HFFc6 (cell line): ENCODE measurements around the gene TMEM167B. TPM values are rescaled to one million over a fixed set of nuclear protein-coding genes. Genes with fewer than 3 reads are reported as not detected.
A peak's percentile ranks its signal among the peaks of the same experiment; 100 is the strongest.

Source experiments
- DNase-seq: peaks from one replicate; pipeline ENCODE4 v3.0.0-alpha.2; 2018
- H3K27ac Mint-ChIP-seq: 2 replicates; pipeline ENCODE4 v1.8.0; 2020; ENCODE audit warnings: mild to moderate bottlenecking, mixed read lengths
- H3K27me3 Mint-ChIP-seq: 2 replicates; pipeline ENCODE4 v1.8.0; 2021; ENCODE audit warnings: mild to moderate bottlenecking, moderate library complexity, mixed read lengths; ENCODE audit not compliant: insufficient read depth
- H3K36me3 Mint-ChIP-seq: 2 replicates; pipeline ENCODE4 v1.8.0; 2021; ENCODE audit warnings: low read depth, mixed read lengths
- H3K4me1 Mint-ChIP-seq: 2 replicates; pipeline ENCODE4 v1.8.0; 2020; ENCODE audit warnings: low read depth, mixed read lengths
- H3K4me3 Mint-ChIP-seq: 2 replicates; pipeline ENCODE4 v1.8.0; 2020; ENCODE audit warnings: mild to moderate bottlenecking, moderate library complexity, mixed read lengths
- H3K9me3 Mint-ChIP-seq: 2 replicates; pipeline ENCODE4 v1.8.0; 2020; ENCODE audit warnings: mild to moderate bottlenecking, mixed read lengths
- total RNA-seq, 6 experiments: library from RNA; stranded (reverse); fragmentation: NEBNext Ultra II Directional; extraction: Animal tissue kit (Norgen Biotek cat#: 25700); gene quantifications; 2 replicates in 1 of 6; 3 replicates in 5 of 6; pipeline ENCODE4 v1.2.3, GENCODE V29; 2021
- TF ChIP-seq, protein P1 (sequence below): fragments of 200-600 bp; sonication (generic); IDR thresholded peaks from 2 replicates; pipeline ENCODE4 v1.5.0; 2021; ENCODE audit warnings: antibody characterized with exemption, mild to moderate bottlenecking

TMEM167B gene
- total RNA-seq, 6 experiments from 2014 or later = 48.0 to 58.6 (median 53.5) TPM

DNA sequence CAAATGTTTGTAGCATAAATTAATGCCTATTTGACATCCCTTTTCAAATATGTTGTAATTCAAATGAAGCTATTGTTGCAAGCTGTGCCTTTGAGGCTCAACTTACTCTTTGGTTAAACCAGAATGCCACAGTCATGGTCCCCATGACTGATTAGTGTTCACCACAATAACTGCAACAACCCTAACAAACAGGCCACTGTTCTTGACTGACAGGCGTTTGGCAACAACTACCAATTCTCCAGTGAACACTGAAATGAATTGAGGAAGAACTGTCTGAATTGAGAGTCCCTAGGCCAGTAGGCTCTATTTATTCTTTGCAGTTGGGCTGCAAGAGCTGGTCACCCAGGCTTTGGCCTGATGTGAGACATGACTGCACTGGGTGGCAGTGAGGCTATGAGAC lies 6.6 kb upstream of the TMEM167B start:
- peaks cover 1% of the 10 kb centered on the region for H3K36me3 Mint-ChIP-seq
- no peak overlapping the region for H3K27ac Mint-ChIP-seq
- no peak overlapping the region for H3K4me3 Mint-ChIP-seq
- H3K9me3 Mint-ChIP-seq = no peaks in the 10 kb centered on the region
- no peaks in the 10 kb centered on the region; the same call in 1 of the 2 replicates for H3K27me3 Mint-ChIP-seq
- DNase-seq = no peak
- TF ChIP-seq, protein P1, sequence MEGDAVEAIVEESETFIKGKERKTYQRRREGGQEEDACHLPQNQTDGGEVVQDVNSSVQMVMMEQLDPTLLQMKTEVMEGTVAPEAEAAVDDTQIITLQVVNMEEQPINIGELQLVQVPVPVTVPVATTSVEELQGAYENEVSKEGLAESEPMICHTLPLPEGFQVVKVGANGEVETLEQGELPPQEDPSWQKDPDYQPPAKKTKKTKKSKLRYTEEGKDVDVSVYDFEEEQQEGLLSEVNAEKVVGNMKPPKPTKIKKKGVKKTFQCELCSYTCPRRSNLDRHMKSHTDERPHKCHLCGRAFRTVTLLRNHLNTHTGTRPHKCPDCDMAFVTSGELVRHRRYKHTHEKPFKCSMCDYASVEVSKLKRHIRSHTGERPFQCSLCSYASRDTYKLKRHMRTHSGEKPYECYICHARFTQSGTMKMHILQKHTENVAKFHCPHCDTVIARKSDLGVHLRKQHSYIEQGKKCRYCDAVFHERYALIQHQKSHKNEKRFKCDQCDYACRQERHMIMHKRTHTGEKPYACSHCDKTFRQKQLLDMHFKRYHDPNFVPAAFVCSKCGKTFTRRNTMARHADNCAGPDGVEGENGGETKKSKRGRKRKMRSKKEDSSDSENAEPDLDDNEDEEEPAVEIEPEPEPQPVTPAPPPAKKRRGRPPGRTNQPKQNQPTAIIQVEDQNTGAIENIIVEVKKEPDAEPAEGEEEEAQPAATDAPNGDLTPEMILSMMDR = no peak
- H3K4me1 Mint-ChIP-seq = peaks cover 26% of the 10 kb centered on the region

DNA sequence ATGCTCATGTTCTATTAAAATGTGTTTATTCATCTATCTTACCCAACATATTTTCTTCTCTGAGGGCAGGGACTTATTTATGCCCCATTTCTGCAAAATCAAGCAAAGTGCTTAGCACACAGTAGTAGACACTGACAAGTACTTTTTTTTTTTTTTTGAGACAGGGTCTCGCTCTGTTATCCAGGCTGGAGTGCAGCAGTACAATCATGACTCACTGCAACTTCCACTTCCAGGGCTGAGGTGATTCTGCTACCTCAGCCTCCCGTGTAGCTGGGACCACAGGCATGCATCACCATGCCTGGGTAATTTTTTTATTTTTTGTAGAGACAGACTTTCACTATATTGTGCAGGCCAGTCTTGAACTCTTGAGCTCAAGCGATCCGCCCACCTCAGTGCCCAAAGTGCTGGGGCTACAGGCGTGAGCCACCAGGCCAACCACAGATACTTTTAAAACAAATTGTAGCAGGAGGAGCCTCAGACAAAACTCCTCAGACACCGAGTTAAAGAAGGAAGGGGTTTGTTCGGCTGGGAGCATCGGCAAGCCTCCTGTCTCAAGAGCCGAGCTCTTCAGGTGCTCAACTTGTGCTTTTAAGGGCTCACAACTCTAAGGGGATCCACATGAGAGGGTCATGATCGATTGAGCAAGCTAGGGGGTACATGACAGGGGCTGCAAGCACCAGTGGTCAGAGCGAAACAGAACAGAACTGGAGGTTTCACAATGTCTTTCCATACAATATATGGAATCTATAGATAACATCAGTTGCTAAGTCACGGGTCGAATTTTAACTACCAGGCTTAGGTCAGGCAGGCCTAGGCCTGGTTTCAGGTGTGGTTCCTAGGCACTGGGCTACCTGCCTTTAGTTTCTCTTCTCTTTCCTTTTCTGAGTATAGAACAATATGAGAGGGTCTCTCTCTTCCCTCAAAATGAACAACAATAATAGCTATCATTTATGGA lies 5.7 kb upstream of the TMEM167B start:
- Mint-ChIP-seq H3K9me3 (peaks cover 5% of the 10 kb centered on the region; the same call in 1 of the 2 replicates), H3K4me1 (peaks cover 27% of the 10 kb centered on the region), H3K36me3 (peaks cover 10% of the 10 kb centered on the region), H3K27me3 (no peaks in the 10 kb centered on the region; the same call in 1 of the 2 replicates), H3K4me3 (no peak overlapping the region), H3K27ac (no peak overlapping the region; the same call in 1 of the 2 replicates)
- DNase-seq = no peak
- TF ChIP-seq, protein P1 = no peak

DNA sequence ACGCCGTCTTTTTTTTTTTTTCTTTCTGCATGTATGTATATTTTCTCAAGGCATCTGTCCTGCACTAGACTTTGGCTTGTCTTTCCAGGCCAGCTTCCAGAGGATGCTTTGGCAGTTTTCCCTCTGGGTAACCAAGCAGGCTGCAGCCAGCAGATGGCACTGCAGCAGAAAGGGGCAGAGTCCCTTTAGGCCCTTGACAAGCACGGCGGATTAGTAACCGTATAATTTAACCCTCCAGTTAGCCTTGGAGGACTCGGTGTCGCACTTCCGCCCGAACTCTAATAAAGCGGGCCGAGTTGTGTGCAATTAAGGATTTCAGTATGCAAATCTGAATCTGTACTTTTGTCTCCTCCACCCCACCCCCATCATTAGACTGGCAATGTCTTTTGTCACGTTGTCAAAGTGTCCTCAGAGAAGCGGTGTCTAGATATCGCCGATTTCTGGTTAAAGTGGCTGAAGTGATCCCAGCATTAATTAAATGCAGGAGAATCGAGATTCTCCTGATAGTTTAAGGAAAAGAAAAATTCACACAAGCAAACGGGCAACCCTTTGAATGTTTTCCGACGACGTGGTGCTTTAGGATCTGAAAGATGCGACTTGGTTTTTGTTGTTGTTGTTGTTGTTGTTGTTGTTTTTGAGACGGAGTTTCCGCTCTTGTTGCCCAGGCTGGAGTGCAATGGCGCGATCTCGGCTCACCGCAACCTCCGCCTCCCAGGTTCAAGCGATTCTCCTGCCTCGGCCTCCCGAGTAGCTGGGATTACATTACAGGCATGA lies 1.1 kb upstream of the TMEM167B start:
- Mint-ChIP-seq H3K4me1 (peaks cover 44% of the 10 kb centered on the region), H3K27ac (peak overlapping the region; percentile 93), H3K4me3 (peak overlapping the region; percentile 88), H3K9me3 (peaks cover 5% of the 10 kb centered on the region; the same call in 1 of the 2 replicates), H3K27me3 (no peaks in the 10 kb centered on the region; the same call in 1 of the 2 replicates), H3K36me3 (peaks cover 26% of the 10 kb centered on the region)
- DNase-seq = peak; percentile 77
- TF ChIP-seq, protein P1 = peak; percentile 78

DNA sequence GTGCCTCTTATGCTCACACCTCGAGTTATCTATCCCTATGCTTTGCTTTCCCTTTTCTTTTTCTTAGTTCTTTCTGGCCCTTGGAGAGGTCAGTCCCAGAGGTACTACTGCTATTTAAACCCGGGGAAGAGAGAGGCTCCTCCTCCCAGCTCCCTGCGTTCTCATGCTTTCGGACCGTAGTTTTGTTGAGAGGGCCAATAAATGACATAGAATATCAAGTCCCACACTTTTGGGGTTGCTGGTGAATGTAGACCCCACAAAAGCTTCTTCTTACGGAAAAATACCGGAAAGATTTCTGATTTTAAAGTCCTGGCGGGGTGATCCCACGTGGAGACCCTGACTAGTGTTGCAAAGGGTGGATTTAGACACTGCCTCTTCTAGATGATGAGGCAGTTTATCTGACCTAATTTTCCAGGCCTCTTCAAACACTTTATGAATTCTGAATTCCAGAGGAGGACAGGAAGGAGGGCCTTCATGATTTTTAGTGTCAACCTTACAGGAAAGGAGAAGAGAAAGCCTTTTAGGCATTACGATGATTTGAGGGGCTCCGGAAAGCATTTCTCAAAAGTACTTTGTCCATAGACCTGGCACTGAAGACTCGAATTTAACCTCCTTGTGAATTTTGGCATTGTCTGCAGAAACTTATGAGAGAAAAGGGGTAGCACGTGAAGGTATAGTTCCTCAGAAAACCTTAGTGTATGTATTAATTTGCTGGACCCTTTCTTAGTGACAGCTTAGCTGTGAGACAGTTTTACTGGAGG lies 694 bp downstream of the TMEM167B start:
- Mint-ChIP-seq H3K4me1 (peaks cover 44% of the 10 kb centered on the region), H3K36me3 (peaks cover 33% of the 10 kb centered on the region), H3K9me3 (peaks cover 5% of the 10 kb centered on the region; the same call in 1 of the 2 replicates), H3K27me3 (no peaks in the 10 kb centered on the region; the same call in 1 of the 2 replicates), H3K27ac (peak overlapping the region; percentile 93), H3K4me3 (peak overlapping the region; percentile 88)
- TF ChIP-seq, protein P1 = no peak
- peak; percentile 45 for DNase-seq

DNA sequence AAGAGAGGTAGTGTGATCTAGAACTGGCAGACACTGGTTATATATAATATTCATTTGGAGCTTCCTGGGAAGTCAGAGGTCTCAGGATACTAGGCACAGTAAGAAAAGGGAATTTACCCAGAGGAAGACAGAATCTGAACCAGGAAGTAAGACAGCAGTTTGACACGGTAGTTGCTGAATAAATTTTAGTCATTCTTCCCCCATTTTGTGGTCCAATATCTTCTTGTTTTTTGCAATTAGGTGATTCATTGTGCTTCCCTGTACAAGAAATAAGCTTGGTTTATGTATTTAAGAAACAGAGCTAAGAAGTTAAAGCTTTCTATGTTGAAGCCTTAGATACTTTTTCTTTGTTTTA lies 1.3 kb downstream of the TMEM167B start:
- no peaks in the 10 kb centered on the region; the same call in 1 of the 2 replicates for H3K27me3 Mint-ChIP-seq
- TF ChIP-seq, protein P1 = no peak
- peaks cover 5% of the 10 kb centered on the region; the same call in 1 of the 2 replicates for H3K9me3 Mint-ChIP-seq
- H3K4me1 Mint-ChIP-seq = peaks cover 44% of the 10 kb centered on the region
- peak overlapping the region; percentile 88 for H3K4me3 Mint-ChIP-seq
- peak overlapping the region; percentile 93 for H3K27ac Mint-ChIP-seq
- H3K36me3 Mint-ChIP-seq = peaks cover 33% of the 10 kb centered on the region
- DNase-seq = peak; percentile 60
